IMR-90 (cell line): Measurements from ENCODE around the gene SOS1.

Experiments
- CTCF ChIP-seq: conservative IDR thresholded peaks from 2 replicates; pipeline ENCODE4 v1.5.1; 2012; ENCODE audit warnings: mild to moderate bottlenecking, low read depth, low read length, improper control_type of control experiment
- MAZ ChIP-seq: IDR thresholded peaks from 2 replicates; pipeline ENCODE4 v1.6.1; 2012; ENCODE audit warnings: low read depth, mild to moderate bottlenecking, low read length, improper control_type of control experiment, moderate library complexity, borderline replicate concordance
- MXI1 ChIP-seq: IDR thresholded peaks from 2 replicates; pipeline ENCODE4 v1.6.1; 2012; ENCODE audit warnings: low read depth, mild to moderate bottlenecking, low read length, moderate library complexity, borderline replicate concordance
- POLR2A ChIP-seq: IDR thresholded peaks from 2 replicates; pipeline ENCODE4 v1.6.1; 2012; ENCODE audit warnings: mild to moderate bottlenecking, low read depth, low read length
- RCOR1 ChIP-seq: IDR thresholded peaks from 2 replicates; pipeline ENCODE4 v1.6.1; 2012; ENCODE audit warnings: mild to moderate bottlenecking, low read length, improper control_type of control experiment; ENCODE audit not compliant: insufficient replicate concordance
- SMC3 ChIP-seq: fragments of 150-350 bp; IDR thresholded peaks from 2 replicates; pipeline ENCODE4 v1.6.1; 2016; ENCODE audit warnings: low read depth, mild to moderate bottlenecking, antibody characterized with exemption, low read length, moderate library complexity
- USF2 ChIP-seq: fragments of 150-350 bp; IDR thresholded peaks from 2 replicates; pipeline ENCODE4 v1.6.1; 2017; ENCODE audit warnings: mild to moderate bottlenecking, antibody characterized with exemption, low read length, low read depth

- no peak for TF ChIP-seq CTCF
- no peak for TF ChIP-seq RCOR1
- no peak for TF ChIP-seq POLR2A
- no peak for TF ChIP-seq SMC3
- no peak for TF ChIP-seq MAZ
- no peak for TF ChIP-seq USF2
- no peak for TF ChIP-seq MXI1
These were observed 1.9 kb downstream of the SOS1 start for GRCh38 chr2:39118786-39119499.
